GM18861 (cell line): Measurements from ENCODE around the gene GTF2IRD1.
"Not testable (repeated sequence)": the region's sequence is repeated elsewhere in the genome, so short reads cannot be mapped to it uniquely, and the experiment has no call there.

Source experiments
- ATAC-seq: cut with Tn5 transposase; IDR thresholded peaks from one replicate; pipeline ENCODE4 v1.9.1; 2021; ENCODE audit not compliant: unreplicated experiment

Gene GTF2IRD1

DNA sequence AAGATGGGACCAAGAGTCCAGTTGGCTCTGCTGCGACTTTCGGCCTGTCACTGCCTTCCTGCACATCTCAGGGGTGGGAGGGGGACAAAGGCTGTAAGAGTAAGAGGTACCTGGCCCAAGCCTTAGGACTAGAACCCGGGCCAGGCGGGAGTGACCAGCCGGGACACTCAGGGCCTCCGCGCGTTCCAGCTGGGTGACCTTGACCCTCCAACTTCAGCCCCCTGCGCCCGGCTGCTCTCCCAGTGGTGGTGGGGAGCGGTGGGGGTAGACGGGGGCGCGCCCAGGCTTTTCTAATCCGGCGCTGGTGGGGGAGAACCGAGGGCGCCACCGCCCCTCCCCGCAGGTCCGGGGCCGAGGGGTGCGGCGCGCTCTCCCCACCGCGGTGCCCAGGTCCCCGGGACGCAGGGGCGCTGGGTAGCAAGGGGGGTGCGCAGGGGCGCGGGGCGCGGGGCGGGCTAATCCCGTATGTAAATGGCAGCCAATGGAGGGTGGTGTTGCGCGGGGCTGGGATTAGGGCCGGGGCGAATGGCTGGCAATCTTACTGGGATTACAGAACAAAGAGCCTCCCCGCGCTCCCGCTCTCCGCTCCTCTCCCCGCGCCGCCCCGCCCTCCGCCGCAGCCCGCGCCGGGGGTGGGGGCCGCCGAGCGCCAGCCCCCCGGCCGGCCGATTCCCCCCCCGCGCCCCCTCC is at the start of gene GTF2IRD1:
TSS of gene GTF2IRD1 (plus strand) at position 585 of the 690 bp plus-strand sequence. CDS start 54,175 bp downstream, outside the sequence.
- ATAC-seq, result no peak

- ATAC-seq, result no peak
Measured at GRCh38 chr7:74404388-74404700, 49.4 kb upstream of the GTF2IRD1 start.

DNA sequence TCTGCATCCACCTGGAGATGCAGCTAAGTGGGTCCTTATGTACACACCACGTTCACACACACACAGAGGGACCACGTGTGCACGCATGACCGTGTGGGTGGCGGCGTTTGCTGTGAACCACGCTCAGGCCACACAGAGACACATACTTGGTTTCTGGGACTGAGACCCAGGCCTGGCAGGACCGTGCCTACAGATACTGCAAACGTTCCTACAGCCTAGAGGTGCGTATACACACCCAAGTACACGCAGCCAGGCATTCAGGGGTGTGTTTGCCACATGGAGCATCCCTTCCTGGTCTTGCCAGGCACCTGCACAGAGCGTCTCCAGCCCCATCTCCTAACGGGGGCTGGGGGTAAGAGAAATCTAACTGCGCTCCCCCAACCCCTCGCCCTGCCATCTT is 49.0 kb upstream of the GTF2IRD1 start:
- no peak for ATAC-seq

- ATAC-seq, result no peak
Measured at GRCh38 chr7:74405191-74405898, 48.4 kb upstream of the GTF2IRD1 start.

- ATAC-seq, result no peak
Measured at GRCh38 chr7:74405899-74406512, 47.7 kb upstream of the GTF2IRD1 start.

DNA sequence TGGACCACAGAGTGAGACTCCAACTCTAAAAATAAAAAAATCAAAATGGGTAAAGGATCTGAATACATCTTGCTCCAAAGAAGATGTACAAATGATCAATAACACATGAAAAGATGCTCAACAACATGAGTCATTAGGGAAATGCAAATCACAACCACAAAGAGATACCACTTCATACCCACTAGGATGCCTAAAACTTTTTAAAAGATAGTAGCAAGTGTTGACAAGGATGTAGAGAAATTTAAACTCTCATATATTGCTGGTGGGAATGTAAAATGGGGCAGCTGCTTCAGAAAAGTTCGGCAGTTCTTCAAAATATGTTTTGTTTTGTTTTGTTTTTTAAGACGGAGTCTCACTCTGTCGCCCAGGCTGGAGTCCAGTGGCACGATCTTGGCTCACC is 45.7 kb upstream of the GTF2IRD1 start:
- ATAC-seq, result no peak

- ATAC-seq, result no peak
Measured at GRCh38 chr7:74409571-74409970, 44.1 kb upstream of the GTF2IRD1 start.

- ATAC-seq, result no peak
Measured at GRCh38 chr7:74410772-74411171, 42.9 kb upstream of the GTF2IRD1 start.

- ATAC-seq, result not testable (repeated sequence)
Measured at GRCh38 chr7:74411571-74411970, 42.1 kb upstream of the GTF2IRD1 start.

DNA sequence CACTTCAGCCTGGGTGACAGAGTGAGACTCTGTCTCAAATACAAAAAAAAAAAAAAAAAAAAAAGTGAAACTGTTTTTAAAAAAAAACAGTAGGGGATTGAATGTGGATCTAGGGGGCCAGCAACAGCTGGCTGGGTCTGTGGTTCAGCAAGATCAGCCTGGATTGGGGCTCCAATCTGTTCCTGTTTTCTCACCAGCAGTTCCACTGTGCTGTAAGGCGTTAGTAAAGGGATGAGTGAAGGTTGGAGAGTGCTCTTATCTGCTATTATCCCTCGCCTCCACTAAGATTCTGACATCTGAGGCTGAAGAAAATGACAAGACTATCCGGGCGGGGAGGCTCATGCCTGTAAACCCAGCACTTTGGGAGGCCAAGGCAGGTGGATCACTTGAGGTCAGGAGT is 41.6 kb upstream of the GTF2IRD1 start:
- ATAC-seq, result no peak

GRCh38 chr7:74412603-74413002 is 41.1 kb upstream of the GTF2IRD1 start:
- no peak for ATAC-seq

- ATAC-seq, result not testable (repeated sequence)
Measured at GRCh38 chr7:74414595-74415333, 38.9 kb upstream of the GTF2IRD1 start.

- ATAC-seq, result no peak
Measured at GRCh38 chr7:74417419-74417971, 36.2 kb upstream of the GTF2IRD1 start.

- ATAC-seq, result no peak
Measured at GRCh38 chr7:74418076-74418475, 35.6 kb upstream of the GTF2IRD1 start.

- no peak for ATAC-seq
Measured at GRCh38 chr7:74418538-74418937, 35.2 kb upstream of the GTF2IRD1 start.

DNA sequence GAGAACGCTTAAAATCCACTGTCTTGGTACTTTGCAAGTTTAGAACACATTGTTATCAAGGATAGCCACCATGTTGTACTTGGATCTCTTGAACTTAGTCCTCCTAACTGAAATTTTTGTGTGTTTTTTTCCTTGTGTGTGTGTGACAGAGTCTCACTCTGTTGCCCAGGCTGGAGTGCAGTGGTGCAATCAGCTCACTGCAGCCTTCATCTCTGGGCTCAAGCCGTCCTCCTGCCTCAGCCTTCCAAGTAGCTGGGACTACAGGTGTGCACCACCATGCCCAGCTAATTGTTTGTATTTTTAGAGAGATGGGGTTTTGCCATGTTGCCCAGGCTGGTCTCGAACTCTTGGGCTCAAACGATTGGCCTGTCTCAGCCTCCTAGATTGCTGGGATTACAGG is 34.5 kb upstream of the GTF2IRD1 start:
- ATAC-seq, result not testable (repeated sequence)

DNA sequence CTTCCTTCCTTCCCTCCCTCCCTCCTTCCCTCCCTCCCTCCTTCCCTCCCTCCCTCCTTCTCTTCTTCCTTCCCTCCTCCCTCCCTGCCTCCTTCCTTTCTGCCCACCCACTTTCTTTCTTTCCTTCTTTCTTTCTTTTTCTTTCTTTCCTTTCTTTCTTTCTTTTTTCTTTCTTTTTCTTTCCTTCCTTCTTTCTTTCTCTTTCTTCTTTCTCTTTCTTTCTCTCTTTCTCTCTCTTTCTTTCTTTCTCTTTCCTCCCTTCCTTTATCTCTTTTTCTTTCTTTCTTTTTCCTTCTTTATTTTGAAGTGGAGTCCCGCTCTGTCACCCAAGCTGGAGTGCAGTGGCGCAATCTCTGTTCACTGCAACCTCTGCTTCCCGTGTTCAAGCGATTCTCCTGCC is 33.7 kb upstream of the GTF2IRD1 start:
- ATAC-seq, result no peak

DNA sequence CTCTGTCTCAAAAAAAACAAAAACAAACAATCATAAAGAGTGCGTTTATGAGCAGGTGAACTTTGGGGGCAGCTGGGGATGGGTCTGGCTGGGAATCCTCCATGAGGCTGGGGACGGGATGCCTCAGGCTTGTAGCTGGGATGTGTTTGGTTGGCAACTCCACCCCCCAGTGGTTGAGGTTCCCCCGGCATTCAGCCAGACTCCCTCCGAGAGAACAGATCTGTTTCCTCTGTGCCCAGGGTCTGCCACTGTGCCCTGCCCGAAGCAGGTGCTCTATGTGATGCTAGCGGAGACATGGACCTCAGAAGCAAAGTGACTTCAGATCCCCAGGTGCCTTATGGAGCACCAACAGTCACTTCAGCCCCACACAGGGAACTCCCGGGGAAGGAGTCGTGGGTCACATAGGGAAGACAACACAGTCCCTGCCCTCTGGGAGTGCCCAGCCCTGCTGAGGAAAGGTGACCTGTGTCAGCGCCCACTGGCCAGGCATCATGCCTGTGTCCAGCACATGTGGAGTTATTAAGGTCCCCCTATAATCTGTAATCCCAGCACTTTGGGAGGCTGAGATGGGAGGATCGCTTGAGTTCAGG is 29.3 kb upstream of the GTF2IRD1 start:
- ATAC-seq, result no peak

- no peak for ATAC-seq
Measured at GRCh38 chr7:74428023-74428422, 25.7 kb upstream of the GTF2IRD1 start.

DNA sequence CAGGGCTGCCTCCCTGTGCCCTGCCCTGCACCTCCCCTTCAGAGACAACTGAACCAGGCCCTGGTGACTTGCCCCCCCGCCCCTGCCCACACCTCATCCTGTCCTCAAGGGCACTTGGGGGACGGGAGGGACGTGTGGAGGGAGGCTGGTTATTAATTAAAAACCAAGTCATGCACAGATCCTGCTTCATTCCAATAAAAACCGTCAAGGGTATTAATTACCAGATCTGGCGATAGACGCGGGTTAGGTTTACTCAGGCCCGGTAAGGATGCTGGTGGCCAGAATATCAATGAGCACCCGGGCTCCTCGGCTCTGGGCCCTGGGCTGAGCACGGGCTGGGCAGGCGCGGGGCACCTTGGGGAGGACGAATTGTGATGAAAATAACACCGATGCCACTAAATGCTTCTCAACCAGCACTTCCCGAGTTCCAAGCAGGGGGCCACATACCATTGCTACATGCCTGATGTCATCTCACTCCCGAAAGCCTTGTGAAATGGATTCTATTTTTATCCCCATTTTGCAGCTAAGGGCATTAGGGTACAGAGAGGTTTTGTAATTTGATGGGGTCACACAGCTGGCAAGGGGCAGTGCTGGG is 24.5 kb upstream of the GTF2IRD1 start:
- ATAC-seq, result no peak

- not testable (repeated sequence) for ATAC-seq
Measured at GRCh38 chr7:74430409-74430808, 23.3 kb upstream of the GTF2IRD1 start.
